MM.1S (cell line): ENCODE data around the gene PIP5K1C.

Experiments used
- CTCF ChIP-seq: fragments of 300-600 bp; sonication (generic); IDR thresholded peaks from 2 replicates; pipeline ENCODE4 v1.5.1; 2016; ENCODE audit warnings: antibody characterized with exemption, low read length, mixed read lengths
- EZH2 ChIP-seq: fragments of 300-600 bp; sonication (generic); optimal IDR thresholded peaks from 2 replicates; pipeline ENCODE3; 2017; ENCODE audit warnings: low read depth, mild to moderate bottlenecking, antibody characterized with exemption, low read length, mixed read lengths
- EZH2phosphoT487 ChIP-seq: fragments of 300-600 bp; sonication (generic); IDR thresholded peaks from 2 replicates; pipeline ENCODE4 v1.6.1; 2018; ENCODE audit warnings: antibody characterized with exemption, low read length

- TF ChIP-seq CTCF (peak; percentile 75), EZH2phosphoT487 (no peak), EZH2 (no peak)
These were observed at the start of gene PIP5K1C for GRCh38 chr19:3700242-3701032.
